NCI-H2196 (cell line): ENCODE data around the gene STH.

Experiments used
- DNase-seq: peaks from one replicate; lab custom pipeline; 2025; ENCODE audit not compliant: unreplicated experiment; lab: John Stamatoyannopoulos, UW

The STH gene

DNA sequence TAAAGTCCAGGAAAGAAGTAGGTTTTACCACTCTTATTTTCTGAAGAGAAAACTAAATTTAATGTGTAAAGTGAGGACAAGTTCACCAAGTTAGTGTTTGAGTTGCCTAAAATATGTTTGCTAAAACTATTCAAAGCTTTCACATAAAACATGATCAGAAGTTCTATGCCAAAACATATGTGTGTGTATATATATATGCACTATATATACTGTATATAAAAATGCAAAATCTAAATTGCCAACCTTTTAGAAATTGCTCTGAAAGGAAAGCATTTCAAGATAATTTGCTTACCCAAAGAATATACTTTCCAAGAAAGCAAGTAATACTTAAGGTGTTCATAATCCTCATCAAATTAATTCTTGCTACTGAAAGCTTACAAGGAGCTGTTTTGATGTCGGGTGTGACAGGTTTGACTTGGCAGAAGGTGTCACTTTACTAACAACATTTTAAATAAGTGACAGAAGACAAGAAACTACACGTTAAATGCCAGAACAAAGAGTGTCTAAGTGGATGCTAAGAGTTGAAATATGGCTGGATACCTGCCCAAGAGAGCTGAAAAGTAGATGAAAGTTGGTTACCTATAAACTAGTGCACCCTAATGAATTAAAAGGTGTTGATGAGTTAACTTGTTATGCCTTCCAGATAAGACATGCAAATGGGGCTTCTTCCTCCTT is 32.3 kb upstream of the STH start:
- DNase-seq = no peak

DNA sequence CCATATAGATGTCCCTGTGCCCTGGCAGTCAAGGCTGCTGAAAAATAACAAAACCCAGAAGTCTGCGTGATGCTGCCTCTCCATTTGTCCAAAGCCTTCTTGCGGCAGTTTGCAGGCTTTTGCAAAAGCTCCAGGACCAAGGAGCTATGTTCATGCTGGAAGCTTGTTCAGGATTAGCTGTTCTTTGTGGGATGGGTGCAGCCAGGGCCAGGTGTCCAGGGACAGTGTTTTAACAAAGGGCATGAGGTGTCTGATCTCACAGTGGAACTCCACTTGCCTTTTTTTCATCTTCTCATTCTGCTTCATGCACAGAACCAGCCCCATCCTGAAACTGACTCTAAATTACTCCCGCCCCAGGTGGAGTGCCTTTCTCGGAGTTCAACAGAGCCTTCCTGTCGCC is 31.7 kb upstream of the STH start:
- DNase-seq = no peak

DNA sequence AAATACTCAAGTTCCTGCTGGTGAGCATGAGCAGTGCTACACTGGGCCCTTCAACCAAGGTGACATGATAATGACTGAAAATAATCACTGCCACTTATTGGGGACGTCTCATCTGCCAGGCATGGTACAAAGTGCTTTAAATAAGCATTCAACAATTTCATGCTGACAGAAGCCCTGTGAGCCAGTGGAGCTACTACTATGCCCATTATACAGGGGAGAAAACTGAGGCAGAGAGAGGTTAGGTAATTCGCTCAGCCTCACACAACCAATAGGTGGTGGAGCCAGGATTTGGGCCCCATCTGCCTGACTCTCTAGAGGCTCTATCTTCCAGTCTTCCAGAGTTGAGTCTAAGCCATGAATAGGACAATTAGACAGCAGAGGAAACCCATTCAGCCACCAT is 30.3 kb upstream of the STH start:
- DNase-seq = no peak

DNA sequence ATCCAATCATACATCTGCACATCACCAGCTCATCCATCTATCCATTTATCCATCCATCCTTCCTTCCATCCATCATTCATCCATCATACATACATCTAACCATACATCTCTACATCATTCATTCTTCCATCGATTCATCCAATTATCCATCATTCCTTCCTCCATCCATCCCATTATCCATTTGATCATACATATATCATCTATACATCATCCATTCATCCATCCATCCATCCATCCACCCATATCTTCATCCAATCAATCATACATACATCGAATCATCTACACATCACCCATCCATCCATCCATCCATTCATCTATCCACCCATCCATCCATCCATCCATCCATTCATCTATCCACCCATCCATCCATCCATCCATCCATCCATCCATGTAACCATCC is 29.3 kb upstream of the STH start:
- DNase-seq = no peak

DNA sequence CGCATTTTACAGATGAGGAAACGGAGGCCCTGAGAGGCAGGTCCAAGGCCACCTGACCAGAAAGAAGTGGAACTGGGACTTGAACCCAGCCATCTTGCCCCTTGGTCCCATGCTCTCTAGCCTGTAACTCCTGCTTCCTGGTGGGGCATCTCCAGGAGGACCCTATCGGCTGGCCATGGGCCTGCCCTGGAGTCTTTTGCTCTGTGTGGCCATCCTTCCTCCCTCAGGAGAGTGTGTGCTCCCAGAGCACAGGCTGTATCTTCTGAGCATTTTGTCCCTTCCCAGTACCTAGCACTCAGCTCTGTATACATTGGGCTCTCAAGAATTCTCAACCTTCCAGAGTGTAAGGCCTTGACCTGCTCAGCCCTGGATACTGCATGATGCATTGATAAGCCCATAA is 28.4 kb upstream of the STH start:
- no peak for DNase-seq

DNA sequence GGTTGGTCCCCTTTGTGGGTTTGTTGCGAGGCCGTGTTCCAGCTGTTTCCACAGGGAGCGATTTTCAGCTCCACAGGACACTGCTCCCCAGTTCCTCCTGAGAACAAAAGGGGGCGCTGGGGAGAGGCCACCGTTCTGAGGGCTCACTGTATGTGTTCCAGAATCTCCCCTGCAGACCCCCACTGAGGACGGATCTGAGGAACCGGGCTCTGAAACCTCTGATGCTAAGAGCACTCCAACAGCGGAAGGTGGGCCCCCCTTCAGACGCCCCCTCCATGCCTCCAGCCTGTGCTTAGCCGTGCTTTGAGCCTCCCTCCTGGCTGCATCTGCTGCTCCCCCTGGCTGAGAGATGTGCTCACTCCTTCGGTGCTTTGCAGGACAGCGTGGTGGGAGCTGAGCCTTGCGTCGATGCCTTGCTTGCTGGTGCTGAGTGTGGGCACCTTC is 27.3 kb upstream of the STH start:
- DNase-seq = no peak

DNA sequence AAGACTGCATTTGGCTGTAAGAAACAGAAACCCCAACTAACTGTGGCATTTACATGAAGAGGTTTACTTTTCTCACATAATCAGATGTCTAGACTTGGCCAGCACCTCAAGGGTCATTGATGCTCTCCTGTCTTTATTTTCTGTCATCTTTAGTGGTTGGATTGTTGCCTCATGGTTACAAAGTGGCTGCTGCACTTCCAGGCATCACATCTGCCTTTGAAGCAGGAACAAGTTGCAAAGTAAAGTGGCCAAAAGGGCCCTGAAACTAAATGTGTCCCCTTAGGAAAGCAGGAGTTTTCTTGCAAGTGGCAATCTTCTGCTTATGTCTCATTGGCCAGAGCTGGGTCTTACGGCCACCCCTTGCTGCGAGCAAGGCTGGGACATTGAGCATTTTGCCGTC is 26.5 kb upstream of the STH start:
- DNase-seq = no peak

DNA sequence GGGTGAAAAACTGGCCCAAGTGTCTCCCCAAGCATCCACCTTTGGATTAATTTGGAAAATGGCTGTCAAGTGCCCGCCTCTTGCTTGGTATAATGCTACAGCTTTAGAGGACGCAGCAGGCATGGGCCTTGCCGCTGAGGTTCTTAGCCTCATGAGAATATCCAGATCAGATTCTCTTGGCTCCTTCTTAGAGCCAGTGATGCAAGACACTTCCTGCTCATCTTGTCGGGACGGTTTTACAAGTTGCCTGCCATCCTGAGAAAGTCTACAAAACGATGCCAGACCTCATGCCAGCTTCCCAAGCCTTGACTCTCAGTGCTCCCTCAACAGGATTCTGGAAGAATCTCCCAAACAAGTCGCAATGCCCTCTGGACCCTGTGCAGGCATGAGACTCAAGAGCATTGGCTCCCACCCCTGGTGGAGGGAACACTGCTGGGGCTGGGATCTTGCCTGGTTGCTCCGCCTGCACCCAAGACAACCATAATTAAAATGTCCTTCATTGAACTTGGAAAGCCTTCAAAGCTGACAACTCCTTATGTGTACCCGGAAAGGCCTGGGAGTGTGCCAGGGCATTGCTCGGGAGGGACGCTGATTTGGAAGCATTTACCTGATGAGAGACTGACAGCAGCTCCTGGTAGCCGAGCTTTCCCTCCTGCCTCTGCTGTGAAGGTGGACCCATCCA is 25.8 kb upstream of the STH start:
- no peak for DNase-seq

DNA sequence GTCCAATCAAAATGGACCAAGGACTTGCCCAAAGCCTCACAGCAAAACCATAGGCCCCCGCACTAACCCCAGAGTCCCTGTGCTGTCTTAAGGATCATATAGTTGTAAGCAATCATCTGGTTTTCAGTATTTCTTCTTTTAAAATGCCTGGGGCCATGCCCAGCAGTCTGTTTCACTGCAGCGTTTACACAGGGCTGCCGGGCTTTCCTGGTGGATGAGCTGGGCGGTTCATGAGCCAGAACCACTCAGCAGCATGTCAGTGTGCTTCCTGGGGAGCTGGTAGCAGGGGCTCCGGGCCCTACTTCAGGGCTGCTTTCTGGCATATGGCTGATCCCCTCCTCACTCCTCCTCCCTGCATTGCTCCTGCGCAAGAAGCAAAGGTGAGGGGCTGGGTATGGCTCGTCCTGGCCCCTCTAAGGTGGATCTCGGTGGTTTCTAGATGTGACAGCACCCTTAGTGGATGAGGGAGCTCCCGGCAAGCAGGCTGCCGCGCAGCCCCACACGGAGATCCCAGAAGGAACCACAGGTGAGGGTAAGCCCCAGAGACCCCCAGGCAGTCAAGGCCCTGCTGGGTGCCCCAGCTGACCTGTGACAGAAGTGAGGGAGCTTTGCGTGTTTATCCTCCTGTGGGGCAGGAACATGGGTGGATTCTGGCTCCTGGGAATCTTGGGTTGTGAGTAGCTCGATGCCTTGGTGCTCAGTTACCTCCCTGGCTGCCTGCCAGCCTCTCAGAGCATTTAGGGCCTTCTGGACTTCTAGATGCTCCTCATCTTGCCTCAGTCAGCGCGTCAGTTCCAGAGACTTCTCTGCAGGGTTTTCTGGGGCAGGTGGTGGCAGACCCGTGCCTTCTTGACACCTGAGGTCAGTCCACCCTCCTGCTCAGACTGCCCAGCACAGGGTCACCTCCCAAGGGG is 24.8 kb upstream of the STH start:
- DNase-seq = no peak

DNA sequence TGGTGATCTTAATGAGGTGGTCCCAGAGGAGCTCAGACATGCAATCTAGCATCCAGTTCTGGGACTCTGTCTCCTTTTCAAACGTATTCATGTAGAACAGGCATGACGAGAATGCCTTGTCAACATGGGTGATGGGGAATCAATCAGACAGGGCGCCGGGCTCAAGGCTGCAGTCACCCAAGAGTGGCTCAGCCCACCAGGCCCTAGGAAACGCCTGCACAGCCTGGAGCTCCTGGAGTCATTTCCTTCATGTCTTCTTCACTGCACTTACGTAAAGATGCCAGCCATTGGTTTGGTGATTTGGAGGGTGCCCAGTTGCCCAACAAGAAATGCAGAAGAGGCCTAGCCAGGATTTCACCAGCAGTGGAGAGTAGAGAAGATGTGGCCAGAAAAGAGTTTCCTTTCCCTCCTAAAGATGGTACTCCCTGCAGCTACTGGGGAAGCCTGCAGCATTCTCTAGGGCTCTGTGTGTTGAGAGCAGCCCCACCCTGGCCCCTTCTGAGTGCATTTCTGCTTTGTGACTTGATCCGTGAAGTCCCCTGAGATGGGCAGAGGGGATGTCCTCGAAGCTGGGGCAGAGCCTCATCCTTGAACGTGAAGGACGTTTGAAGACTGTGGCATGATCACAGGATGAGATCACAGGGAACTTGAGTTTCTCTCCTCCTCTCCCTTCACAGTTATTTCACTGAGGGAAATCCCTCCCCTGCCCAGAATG is 24.0 kb upstream of the STH start:
- no peak for DNase-seq

DNA sequence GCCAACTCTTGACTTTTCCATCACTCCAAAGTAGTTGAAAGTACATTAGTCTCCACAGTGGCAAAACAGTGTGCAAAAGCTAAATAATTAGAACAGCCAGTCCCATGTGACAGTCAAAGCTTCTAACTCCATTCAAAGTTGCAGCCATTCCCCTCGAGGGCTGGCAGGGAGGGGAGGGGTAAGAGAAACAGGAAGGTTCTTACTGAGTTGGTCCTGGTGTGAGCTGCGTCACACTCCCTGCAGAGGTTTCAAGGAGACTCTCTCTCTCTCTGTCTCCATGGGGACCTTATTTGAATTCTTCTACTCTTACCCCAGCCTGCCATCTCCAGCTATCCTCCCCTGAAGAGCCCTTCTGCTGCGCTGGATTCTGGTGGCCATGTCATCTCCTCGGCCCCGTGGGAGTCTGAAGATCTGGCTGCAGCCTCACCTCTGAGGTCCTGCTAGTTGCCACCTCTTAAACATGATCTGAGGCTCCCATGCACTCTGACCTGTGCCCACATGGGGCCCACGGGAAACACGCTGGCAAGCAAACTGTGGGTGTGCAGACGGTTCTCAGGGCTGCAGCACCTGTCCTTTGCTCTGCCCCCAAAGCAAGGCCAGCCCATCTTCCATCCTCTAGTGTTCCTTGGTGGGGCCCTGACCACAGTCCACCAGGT is 23.3 kb upstream of the STH start:
- no peak for DNase-seq

DNA sequence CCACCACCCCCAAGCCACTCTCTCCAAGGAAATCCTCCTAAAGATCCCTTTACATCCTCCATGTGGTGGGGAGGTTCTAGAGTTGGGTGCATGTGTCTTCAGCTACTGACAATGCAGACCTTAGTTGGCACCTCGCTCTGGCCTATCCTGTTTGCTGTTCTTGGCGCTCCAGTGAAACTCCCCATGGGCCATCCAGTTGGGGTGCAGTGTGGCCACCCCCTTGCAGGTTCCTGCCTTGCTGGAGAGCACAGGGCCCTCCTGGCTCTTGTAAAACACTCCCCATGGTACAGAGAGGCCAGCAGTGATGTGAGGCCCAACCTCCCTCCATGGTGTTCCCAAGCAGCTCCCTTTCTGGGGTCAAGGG is 22.7 kb upstream of the STH start:
- DNase-seq = no peak

DNA sequence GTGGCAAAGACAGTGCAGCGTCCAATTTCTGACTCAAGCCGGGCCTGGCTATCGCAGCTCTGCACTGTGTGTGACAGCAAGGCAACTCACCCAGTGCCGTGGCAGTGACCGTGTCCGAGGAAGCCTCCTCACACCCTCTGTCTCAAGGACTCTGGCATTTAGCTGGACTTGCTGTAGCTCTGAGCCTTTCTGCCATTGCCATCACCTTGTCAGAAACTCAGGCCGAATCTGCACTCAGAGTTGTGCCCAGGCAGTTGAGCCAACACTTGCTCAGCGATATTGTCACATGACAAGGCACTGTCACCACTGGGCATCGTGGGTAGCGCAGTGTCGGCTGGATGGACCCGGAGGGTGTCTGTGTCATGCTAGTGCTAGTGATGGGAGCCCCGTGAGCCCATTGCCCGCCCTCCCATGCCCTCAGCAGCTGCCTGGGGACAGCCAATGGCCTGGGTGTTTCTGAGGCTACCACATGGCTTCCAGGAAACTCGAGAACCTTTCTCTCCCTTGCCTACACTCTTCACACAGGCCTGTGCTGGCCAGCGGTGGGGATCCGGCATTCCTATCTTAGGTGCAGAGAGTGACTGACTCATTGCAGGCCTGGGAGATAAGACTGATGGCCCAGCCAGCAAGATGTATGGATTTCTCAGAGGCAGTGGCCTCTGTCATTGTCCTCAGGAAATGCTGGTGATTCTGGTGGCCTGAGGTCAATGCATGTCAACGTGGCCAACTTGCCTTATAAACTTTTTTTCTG is 22.1 kb upstream of the STH start:
- DNase-seq = no peak

DNA sequence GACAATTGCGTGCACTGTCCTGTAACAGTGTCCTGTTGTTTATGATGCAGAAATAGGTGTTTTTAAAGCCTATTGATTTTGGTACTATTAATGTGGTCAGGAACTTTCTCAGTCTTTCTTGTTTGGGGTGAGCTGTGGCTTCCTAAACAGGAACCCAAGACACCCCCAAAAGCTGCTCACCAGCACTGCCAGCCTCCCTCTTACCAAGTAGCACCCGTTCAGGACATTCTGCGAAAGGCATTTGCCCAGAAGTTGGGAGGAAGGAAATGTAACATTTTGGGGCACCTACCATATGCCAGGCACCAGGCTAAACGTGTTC is 21.6 kb upstream of the STH start:
- no peak for DNase-seq

DNA sequence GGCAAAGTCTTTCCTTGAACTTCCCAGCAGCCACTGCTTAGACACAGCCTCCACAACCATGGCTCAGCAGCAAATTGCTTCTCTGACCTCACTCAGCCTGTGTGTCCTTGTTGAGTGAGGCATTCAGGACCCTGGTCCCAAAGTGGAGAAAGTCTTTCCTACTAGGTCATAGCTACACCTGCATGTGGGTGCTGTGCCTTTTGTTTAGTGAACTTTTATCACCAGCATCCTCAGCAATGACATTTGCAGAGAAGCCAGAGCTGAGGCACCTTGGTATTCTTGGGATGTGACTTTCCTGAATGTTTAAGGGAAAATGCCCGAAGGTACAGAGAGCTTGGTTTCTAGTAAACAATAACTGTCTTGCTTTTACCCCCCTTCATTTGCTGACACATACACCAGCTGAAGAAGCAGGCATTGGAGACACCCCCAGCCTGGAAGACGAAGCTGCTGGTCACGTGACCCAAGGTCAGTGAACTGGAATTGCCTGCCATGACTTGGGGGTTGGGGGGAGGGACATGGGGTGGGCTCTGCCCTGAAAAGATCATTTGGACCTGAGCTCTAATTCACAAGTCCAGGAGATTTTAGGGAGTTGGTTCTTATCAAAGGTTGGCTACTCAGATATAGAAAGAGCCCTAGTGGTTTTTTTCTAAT is 20.9 kb upstream of the STH start:
- no peak for DNase-seq

DNA sequence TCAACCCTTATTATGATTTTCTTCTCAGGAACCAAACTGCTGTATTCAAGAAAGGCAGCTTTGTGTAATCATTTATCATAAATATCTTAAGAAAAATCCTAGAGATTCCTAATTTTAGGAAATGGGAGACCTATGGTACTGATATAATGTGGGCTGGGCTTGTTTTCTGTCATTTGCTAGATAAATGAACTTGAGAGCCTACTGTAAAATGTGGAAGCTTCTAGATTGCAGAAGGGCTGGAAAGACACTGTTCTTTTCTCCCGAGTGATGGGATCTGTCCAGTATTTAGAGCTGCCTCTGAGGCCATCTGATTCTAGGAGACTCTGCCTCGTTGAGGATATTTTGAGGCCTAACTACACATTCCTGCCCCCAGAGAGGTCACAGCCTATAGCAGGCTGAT is 19.9 kb upstream of the STH start:
- no peak for DNase-seq

DNA sequence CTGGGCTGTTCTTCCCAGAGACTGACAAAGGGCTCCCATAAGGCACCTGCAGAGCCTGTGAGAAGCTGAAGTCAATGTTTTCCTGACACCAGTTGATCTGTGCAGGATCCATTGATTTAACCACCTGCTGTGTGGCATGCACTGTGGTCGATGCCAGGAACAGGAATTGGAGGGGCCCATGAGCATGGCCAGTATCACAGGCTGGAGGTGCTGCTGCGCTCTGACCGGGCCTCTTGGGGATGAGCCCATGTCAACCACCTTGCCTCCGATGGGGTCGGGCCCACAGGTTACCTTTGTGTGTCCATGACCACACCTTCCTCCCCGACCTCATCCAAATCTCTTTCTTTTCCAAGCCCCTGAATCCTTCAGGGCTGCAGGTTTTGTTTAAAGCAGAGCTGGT is 18.2 kb upstream of the STH start:
- no peak for DNase-seq

DNA sequence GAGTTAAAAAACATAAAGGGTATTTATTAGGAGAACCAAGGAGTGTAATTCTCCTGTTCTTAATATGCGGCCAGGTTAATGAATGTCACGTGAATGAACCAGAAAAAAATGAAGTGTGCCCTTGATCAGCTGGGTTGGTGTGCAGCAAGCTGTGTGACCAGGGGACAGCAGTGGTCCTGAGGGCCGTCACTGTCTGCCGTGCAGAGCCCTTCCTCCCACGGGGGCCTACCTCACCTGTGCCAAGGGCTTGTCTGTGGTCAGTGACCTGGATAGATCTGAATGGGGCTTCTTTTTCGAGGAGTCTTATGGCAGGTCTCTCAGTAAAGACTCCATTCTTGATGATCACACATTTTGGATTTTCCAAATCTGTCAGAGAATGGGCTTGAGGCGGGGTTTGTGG is 17.7 kb upstream of the STH start:
- DNase-seq = no peak

DNA sequence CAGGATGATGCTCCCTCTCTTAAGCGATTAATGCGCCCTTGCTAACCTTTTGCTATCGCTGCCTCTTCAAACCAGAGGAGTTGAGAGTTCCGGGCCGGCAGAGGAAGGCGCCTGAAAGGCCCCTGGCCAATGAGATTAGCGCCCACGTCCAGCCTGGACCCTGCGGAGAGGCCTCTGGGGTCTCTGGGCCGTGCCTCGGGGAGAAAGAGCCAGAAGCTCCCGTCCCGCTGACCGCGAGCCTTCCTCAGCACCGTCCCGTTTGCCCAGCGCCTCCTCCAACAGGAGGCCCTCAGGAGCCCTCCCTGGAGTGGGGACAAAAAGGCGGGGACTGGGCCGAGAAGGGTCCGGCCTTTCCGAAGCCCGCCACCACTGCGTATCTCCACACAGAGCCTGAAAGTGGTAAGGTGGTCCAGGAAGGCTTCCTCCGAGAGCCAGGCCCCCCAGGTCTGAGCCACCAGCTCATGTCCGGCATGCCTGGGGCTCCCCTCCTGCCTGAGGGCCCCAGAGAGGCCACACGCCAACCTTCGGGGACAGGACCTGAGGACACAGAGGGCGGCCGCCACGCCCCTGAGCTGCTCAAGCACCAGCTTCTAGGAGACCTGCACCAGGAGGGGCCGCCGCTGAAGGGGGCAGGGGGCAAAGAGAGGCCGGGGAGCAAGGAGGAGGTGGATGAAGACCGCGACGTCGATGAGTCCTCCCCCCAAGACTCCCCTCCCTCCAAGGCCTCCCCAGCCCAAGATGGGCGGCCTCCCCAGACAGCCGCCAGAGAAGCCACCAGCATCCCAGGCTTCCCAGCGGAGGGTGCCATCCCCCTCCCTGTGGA is 16.0 kb upstream of the STH start:
- DNase-seq = no peak
